HepG2 (cell line): Measurements from ENCODE around the gene NRSN2. TPM values are rescaled to one million over a fixed set of nuclear protein-coding genes. Genes with fewer than 3 reads are reported as not detected.

Experiments used
- BCL6 ChIP-seq: IDR thresholded peaks from 2 replicates; pipeline ENCODE4 v1.6.1; 2016; ENCODE audit warnings: missing genetic modification reagents, missing compliant biosample characterization
- GATA4 ChIP-seq: sonication (generic); IDR thresholded peaks from 2 replicates; pipeline ENCODE4 v1.6.1; 2016; ENCODE audit warnings: antibody characterized with exemption, low read depth, borderline replicate concordance
- HNRNPUL1 ChIP-seq: fragments of 200-400 bp; formaldehyde crosslinking; IDR thresholded peaks from 2 replicates; pipeline ENCODE4 v1.6.1; 2017; ENCODE audit warnings: low read depth, mild to moderate bottlenecking, low read length, moderate library complexity
- KAT8 ChIP-seq: IDR thresholded peaks from 2 replicates; pipeline ENCODE4 v1.6.1; 2016; ENCODE audit warnings: missing genetic modification reagents, missing compliant biosample characterization
- NCOR1 ChIP-seq: fragments of 200-600 bp; sonication (generic); IDR thresholded peaks from 2 replicates; pipeline ENCODE4 v1.7.0; 2017; ENCODE audit warnings: antibody characterized with exemption, low read length, borderline replicate concordance
- PHF21A ChIP-seq: sonication (generic); formaldehyde crosslinking; IDR thresholded peaks from 2 replicates; pipeline ENCODE4 v1.5.0; 2020; ENCODE audit warnings: mild to moderate bottlenecking, missing genetic modification reagents
- SPEN ChIP-seq: sonication (generic); formaldehyde crosslinking; IDR thresholded peaks from 2 replicates; pipeline ENCODE4 v1.5.1; 2020; ENCODE audit warnings: low read depth, mild to moderate bottlenecking, missing genetic modification reagents
- STAT6 ChIP-seq: sonication (generic); formaldehyde crosslinking; IDR thresholded peaks from 2 replicates; pipeline ENCODE4 v1.4.0; 2020; ENCODE audit warnings: missing genetic modification reagents, mild to moderate bottlenecking, borderline replicate concordance
- TIGD3 ChIP-seq: sonication (generic); formaldehyde crosslinking; IDR thresholded peaks from 2 replicates; pipeline ENCODE4 v1.5.1; 2020; ENCODE audit warnings: mild to moderate bottlenecking, missing genetic modification reagents, borderline replicate concordance
- TSC22D2 ChIP-seq: sonication (generic); formaldehyde crosslinking; IDR thresholded peaks from 2 replicates; pipeline ENCODE4 v1.5.1; 2020; ENCODE audit warnings: missing genetic modification reagents, mild to moderate bottlenecking, borderline replicate concordance
- U2AF2 ChIP-seq: fragments of 200-400 bp; formaldehyde crosslinking; IDR thresholded peaks from 2 replicates; pipeline ENCODE4 v1.6.1; 2017; ENCODE audit warnings: low read depth, mild to moderate bottlenecking, low read length
- ZNF30 ChIP-seq: sonication (generic); formaldehyde crosslinking; IDR thresholded peaks from 2 replicates; pipeline ENCODE4 v1.5.0; 2020; ENCODE audit warnings: mild to moderate bottlenecking, missing genetic modification reagents
- ZNF441 ChIP-seq: sonication (generic); formaldehyde crosslinking; IDR thresholded peaks from 2 replicates; pipeline ENCODE4 v1.7.0; 2021; ENCODE audit warnings: missing genetic modification reagents, borderline replicate concordance
- ZNF501 ChIP-seq: sonication (generic); formaldehyde crosslinking; IDR thresholded peaks from 2 replicates; pipeline ENCODE4 v1.5.1; 2020; ENCODE audit warnings: mild to moderate bottlenecking, moderate library complexity, missing genetic modification reagents
- ZSCAN20 ChIP-seq: sonication (generic); formaldehyde crosslinking; IDR thresholded peaks from 2 replicates; pipeline ENCODE4 v1.4.0; 2020; ENCODE audit warnings: missing genetic modification reagents, mild to moderate bottlenecking, borderline replicate concordance
- polyA plus RNA-seq, 8 experiments: library from polyadenylated mRNA; depleted of rRNA in 3 of 8; stranded (reverse) in 7 of 8; unstranded in 1 of 8; fragments of >200 nt; fragmentation: Illumina TruSeq in 4 of 8; extraction: Trizol in 4 of 8; gene quantifications; 2 replicates each; pipeline versions ENCODE4 v1.2.1 to v1.2.3, GENCODE V29; 2011 to 2016; ENCODE audit warnings: low read depth in 4 of 8, missing spikeins in 1 of 8, mixed read lengths in 1 of 8; ENCODE audit not compliant: insufficient read depth in 1 of 8
- total RNA-seq, 5 experiments: library from RNA; depleted of rRNA; stranded (reverse); fragments of >200 nt; fragmentation: Illumina TruSeq; extraction: Trizol; gene quantifications; 2 replicates each; pipeline ENCODE4 v1.2.3, GENCODE V29; 2016; ENCODE audit warnings: low read depth in 1 of 5
- TF ChIP-seq, protein P1 (sequence below): sonication (generic); formaldehyde crosslinking; conservative IDR thresholded peaks from 2 replicates; pipeline ENCODE4 v1.5.0; 2020; ENCODE audit warnings: missing genetic modification reagents
- TF ChIP-seq, protein P2 (sequence below): sonication (generic); formaldehyde crosslinking; IDR thresholded peaks from 2 replicates; pipeline ENCODE4 v1.9.0; 2021; ENCODE audit warnings: missing genetic modification reagents, mild to moderate bottlenecking, borderline replicate concordance
- TF ChIP-seq, protein P3 (sequence below): sonication (generic); formaldehyde crosslinking; IDR thresholded peaks from 2 replicates; pipeline ENCODE4 v1.5.0; 2020; ENCODE audit warnings: mild to moderate bottlenecking, missing genetic modification reagents, moderate library complexity
- TF ChIP-seq, protein P4 (sequence below): sonication (generic); formaldehyde crosslinking; IDR thresholded peaks from 2 replicates; pipeline ENCODE4 v1.4.0; 2020; ENCODE audit warnings: mild to moderate bottlenecking, low read depth, missing genetic modification reagents

NRSN2 gene
- total and polyA plus RNA-seq, 2 of the 13 experiments (the other 11 are each of a cell fraction or from before 2014, with no cell fraction given) = 32.3 to 49.4 TPM

GRCh38 chr20:326645-327185 lies 20.2 kb upstream of the NRSN2 start (continued):
- no peak for TF ChIP-seq ZNF30
- TF ChIP-seq, protein P1, sequence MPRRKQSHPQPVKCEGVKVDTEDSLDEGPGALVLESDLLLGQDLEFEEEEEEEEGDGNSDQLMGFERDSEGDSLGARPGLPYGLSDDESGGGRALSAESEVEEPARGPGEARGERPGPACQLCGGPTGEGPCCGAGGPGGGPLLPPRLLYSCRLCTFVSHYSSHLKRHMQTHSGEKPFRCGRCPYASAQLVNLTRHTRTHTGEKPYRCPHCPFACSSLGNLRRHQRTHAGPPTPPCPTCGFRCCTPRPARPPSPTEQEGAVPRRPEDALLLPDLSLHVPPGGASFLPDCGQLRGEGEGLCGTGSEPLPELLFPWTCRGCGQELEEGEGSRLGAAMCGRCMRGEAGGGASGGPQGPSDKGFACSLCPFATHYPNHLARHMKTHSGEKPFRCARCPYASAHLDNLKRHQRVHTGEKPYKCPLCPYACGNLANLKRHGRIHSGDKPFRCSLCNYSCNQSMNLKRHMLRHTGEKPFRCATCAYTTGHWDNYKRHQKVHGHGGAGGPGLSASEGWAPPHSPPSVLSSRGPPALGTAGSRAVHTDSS = 0 out of 2 replicates have a peak, but pooled peaks have one; percentile 21
- no peak for TF ChIP-seq NCOR1
- no peak for TF ChIP-seq ZNF501 (CRISPR knock-in tag)
- TF ChIP-seq PHF21A = no peak
- no peak for TF ChIP-seq U2AF2
- peak; percentile 24; the same call in 1 of the 2 replicates for TF ChIP-seq BCL6 (CRISPR knock-in tag)
- TF ChIP-seq HNRNPUL1 = no peak
- TF ChIP-seq, protein P2, sequence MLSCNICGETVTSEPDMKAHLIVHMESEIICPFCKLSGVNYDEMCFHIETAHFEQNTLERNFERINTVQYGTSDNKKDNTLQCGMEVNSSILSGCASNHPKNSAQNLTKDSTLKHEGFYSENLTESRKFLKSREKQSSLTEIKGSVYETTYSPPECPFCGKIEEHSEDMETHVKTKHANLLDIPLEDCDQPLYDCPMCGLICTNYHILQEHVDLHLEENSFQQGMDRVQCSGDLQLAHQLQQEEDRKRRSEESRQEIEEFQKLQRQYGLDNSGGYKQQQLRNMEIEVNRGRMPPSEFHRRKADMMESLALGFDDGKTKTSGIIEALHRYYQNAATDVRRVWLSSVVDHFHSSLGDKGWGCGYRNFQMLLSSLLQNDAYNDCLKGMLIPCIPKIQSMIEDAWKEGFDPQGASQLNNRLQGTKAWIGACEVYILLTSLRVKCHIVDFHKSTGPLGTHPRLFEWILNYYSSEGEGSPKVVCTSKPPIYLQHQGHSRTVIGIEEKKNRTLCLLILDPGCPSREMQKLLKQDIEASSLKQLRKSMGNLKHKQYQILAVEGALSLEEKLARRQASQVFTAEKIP (CRISPR knock-in tag) = no peak
- TF ChIP-seq, protein P3, sequence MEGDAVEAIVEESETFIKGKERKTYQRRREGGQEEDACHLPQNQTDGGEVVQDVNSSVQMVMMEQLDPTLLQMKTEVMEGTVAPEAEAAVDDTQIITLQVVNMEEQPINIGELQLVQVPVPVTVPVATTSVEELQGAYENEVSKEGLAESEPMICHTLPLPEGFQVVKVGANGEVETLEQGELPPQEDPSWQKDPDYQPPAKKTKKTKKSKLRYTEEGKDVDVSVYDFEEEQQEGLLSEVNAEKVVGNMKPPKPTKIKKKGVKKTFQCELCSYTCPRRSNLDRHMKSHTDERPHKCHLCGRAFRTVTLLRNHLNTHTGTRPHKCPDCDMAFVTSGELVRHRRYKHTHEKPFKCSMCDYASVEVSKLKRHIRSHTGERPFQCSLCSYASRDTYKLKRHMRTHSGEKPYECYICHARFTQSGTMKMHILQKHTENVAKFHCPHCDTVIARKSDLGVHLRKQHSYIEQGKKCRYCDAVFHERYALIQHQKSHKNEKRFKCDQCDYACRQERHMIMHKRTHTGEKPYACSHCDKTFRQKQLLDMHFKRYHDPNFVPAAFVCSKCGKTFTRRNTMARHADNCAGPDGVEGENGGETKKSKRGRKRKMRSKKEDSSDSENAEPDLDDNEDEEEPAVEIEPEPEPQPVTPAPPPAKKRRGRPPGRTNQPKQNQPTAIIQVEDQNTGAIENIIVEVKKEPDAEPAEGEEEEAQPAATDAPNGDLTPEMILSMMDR = no peak; the same call in 1 of the 2 replicates
- TF ChIP-seq TIGD3 (CRISPR knock-in tag) = 0 out of 2 replicates have a peak, but pooled peaks have one; percentile 73
- TF ChIP-seq KAT8 (CRISPR knock-in tag) = no peak; the same call in 1 of the 2 replicates
- peak; percentile 34; the same call in 1 of the 2 replicates for TF ChIP-seq ZSCAN20 (CRISPR knock-in tag)
- no peak for TF ChIP-seq SPEN (CRISPR knock-in tag)
- no peak for TF ChIP-seq ZNF441
- TF ChIP-seq, protein P4, sequence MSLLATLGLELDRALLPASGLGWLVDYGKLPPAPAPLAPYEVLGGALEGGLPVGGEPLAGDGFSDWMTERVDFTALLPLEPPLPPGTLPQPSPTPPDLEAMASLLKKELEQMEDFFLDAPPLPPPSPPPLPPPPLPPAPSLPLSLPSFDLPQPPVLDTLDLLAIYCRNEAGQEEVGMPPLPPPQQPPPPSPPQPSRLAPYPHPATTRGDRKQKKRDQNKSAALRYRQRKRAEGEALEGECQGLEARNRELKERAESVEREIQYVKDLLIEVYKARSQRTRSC (CRISPR knock-in tag) = no peak
- peak; percentile 30; the same call in 1 of the 2 replicates for TF ChIP-seq TSC22D2 (CRISPR knock-in tag)
- no peak for TF ChIP-seq STAT6 (CRISPR knock-in tag)
- TF ChIP-seq GATA4 = no peak
